GM23248 (cell line): Measurements from ENCODE around the gene AFAP1. TPM values are rescaled to one million over a fixed set of nuclear protein-coding genes. Genes with fewer than 3 reads are reported as not detected.
A peak's percentile ranks its signal among the peaks of the same experiment; 100 is the strongest.

Experiments
- DNase-seq: peaks from one replicate; pipeline ENCODE4 v3.0.0-alpha.2; 2015
- H2AFZ ChIP-seq: fragments of 200-600 bp; sonication (generic); 2 replicates; pipeline ENCODE4 v1.6.1; 2016; ENCODE audit warnings: antibody characterized with exemption
- H3F3A ChIP-seq: fragments of 200-600 bp; sonication (generic); 2 replicates; pipeline ENCODE4 v1.6.1; 2016; ENCODE audit warnings: mild to moderate bottlenecking, antibody characterized with exemption, mixed run types; ENCODE audit not compliant: insufficient read depth
- H3K27ac ChIP-seq: fragments of 200-600 bp; sonication (generic); 2 replicates; pipeline ENCODE4 v1.5.1; 2016; ENCODE audit warnings: mild to moderate bottlenecking
- H3K27me3 ChIP-seq: fragments of 200-600 bp; sonication (generic); replicated peaks from 2 replicates; pipeline ENCODE4 v1.6.1; 2016; ENCODE audit warnings: mild to moderate bottlenecking; ENCODE audit not compliant: insufficient read depth
- H3K36me3 ChIP-seq: fragments of 200-600 bp; sonication (generic); 2 replicates; pipeline ENCODE4 v1.6.1; 2016; ENCODE audit warnings: low read depth, mild to moderate bottlenecking
- H3K4me1 ChIP-seq: fragments of 200-600 bp; sonication (generic); 2 replicates; pipeline ENCODE4 v1.6.1; 2016; ENCODE audit warnings: mild to moderate bottlenecking; ENCODE audit not compliant: insufficient read depth
- H3K4me2 ChIP-seq: fragments of 200-600 bp; sonication (generic); one replicate; pipeline ENCODE4 v1.6.1; 2016; ENCODE audit warnings: mild to moderate bottlenecking; ENCODE audit not compliant: unreplicated experiment
- H3K4me3 ChIP-seq: fragments of 200-600 bp; sonication (generic); 2 replicates; pipeline ENCODE4 v1.5.1; 2016; ENCODE audit warnings: mild to moderate bottlenecking
- H3K79me2 ChIP-seq: fragments of 200-600 bp; sonication (generic); 2 replicates; pipeline ENCODE4 v1.6.1; 2016; ENCODE audit warnings: mild to moderate bottlenecking; ENCODE audit not compliant: insufficient read depth
- H3K9ac ChIP-seq: fragments of 200-600 bp; sonication (generic); 2 replicates; pipeline ENCODE4 v1.6.1; 2016; ENCODE audit warnings: mild to moderate bottlenecking
- H3K9me2 ChIP-seq: fragments of 200-600 bp; sonication (generic); 2 replicates; pipeline ENCODE4 v1.6.1; 2016; ENCODE audit warnings: mixed run types, mild to moderate bottlenecking, moderate library complexity; ENCODE audit not compliant: insufficient read depth
- H3K9me3 ChIP-seq: fragments of 200-600 bp; sonication (generic); one replicate; pipeline ENCODE4 v1.6.1; 2017; ENCODE audit warnings: low read depth
- H4K20me1 ChIP-seq: fragments of 200-600 bp; sonication (generic); 2 replicates; pipeline ENCODE4 v1.6.0; 2016; ENCODE audit not compliant: insufficient read depth
- EZH2 ChIP-seq: fragments of 200-600 bp; sonication (generic); IDR thresholded peaks from 2 replicates; pipeline ENCODE4 v1.6.1; 2018; ENCODE audit warnings: antibody characterized with exemption, mild to moderate bottlenecking; ENCODE audit not compliant: insufficient read depth, poor library complexity, severe bottlenecking
- EZH2phosphoT487 ChIP-seq: fragments of 200-600 bp; sonication (generic); IDR thresholded peaks from 2 replicates; pipeline ENCODE4 v1.6.1; 2018; ENCODE audit warnings: antibody characterized with exemption, moderate library complexity, mild to moderate bottlenecking, low read depth; ENCODE audit not compliant: insufficient read depth
- WGBS, 2 experiments: methylation state at CpG; one replicate each; pipeline ENCODE4 v1.1.6; 2015 to 2017; ENCODE audit warnings: low lambda C conversion rate in 2 of 2, low coverage in 1 of 2; ENCODE audit errors: missing lambda C conversion rate in 2 of 2; 5-methylcytosine and 5-hydroxymethylcytosine counted together
- in situ Hi-C: fragments of 300-500 bp; cut with MboI; formaldehyde crosslinking; loops from 2 replicates; pipeline ENCODE4 v1.15.0; 2020
- polyA plus RNA-seq: library from polyadenylated mRNA; unstranded; fragments of >200 nt; fragmentation: Nextera tagmentation; extraction: Ambion mirVana; gene quantifications from 2 replicates; pipeline ENCODE4 v1.2.1, GENCODE V29; 2016
- total RNA-seq: library from RNA; depleted of rRNA; stranded (reverse); fragments of >200 nt; shearing (Covaris generic); gene quantifications from 2 replicates; pipeline ENCODE4 v1.2.3, GENCODE V29; 2014

The AFAP1 gene
- total and polyA plus RNA-seq, 2 experiments from 2014 or later: 54.4 to 103 TPM

DNA sequence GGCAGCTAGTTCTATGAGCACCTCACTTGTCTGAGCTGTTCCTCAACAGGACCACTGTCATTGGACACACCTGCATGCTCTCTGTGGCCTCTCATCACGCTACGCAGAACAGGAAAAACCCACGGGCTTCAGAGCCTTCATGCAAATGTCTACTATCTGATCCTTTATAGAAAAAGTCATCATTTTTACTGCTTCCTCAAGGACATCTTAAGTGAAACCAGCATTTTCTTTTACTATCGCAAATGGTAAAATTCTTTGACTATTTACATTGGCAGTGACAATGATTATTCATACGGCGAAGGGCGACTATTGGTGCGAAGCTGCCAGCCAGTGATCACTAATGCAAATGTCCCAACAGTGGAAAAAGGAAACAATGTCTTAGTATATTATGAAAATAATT, 147.0 kb downstream of the AFAP1 start:
- DNase-seq: no peak
- peaks cover 8% of the 10 kb centered on the region; the same call in 1 of the 2 replicates for H4K20me1 ChIP-seq
- 89 to 93% methylated on average over 8 of the region's 8 CpGs for WGBS, 2 experiments
- H3K4me1 ChIP-seq: no peaks in the 10 kb centered on the region
- H3K27me3 ChIP-seq: no peaks in the 10 kb centered on the region
- H3K27ac ChIP-seq: no peak overlapping the region
- no peaks in the 10 kb centered on the region for H3K9me2 ChIP-seq
- TF ChIP-seq EZH2phosphoT487 (no peak), EZH2 (no peak)
- H2AFZ ChIP-seq: no peak overlapping the region
- H3K4me2 ChIP-seq: no peak overlapping the region
- no peak overlapping the region for H3K9ac ChIP-seq
- H3K9me3 ChIP-seq: no peaks in the 10 kb centered on the region
- peaks cover 91% of the 10 kb centered on the region for H3K79me2 ChIP-seq
- H3F3A ChIP-seq: peaks cover 59% of the 10 kb centered on the region
- no peak overlapping the region for H3K4me3 ChIP-seq
- in situ Hi-C loops: no loop called here
- H3K36me3 ChIP-seq: peaks cover 74% of the 10 kb centered on the region

- Histone ChIP-seq H3K27ac (no peak overlapping the region), H3K27me3 (no peaks in the 10 kb centered on the region), H3K4me3 (no peak overlapping the region), H3K36me3 (peaks cover 70% of the 10 kb centered on the region), H3K4me2 (no peak overlapping the region), H3K9ac (no peak overlapping the region), H2AFZ (no peak overlapping the region), H3F3A (peaks cover 54% of the 10 kb centered on the region), H3K79me2 (peaks cover 94% of the 10 kb centered on the region), H3K4me1 (no peaks in the 10 kb centered on the region), H3K9me2 (no peaks in the 10 kb centered on the region), H3K9me3 (no peaks in the 10 kb centered on the region), H4K20me1 (peaks cover 8% of the 10 kb centered on the region; the same call in 1 of the 2 replicates)
- in situ Hi-C loops: no loop called here
- TF ChIP-seq EZH2: no peak
- TF ChIP-seq EZH2phosphoT487: no peak
- no peak for DNase-seq
- 58 to 69% methylated on average over 2 of the region's 2 CpGs for WGBS, 2 experiments
Observed at GRCh38 chr4:7790999-7791398, 148.7 kb downstream of the AFAP1 start.

DNA sequence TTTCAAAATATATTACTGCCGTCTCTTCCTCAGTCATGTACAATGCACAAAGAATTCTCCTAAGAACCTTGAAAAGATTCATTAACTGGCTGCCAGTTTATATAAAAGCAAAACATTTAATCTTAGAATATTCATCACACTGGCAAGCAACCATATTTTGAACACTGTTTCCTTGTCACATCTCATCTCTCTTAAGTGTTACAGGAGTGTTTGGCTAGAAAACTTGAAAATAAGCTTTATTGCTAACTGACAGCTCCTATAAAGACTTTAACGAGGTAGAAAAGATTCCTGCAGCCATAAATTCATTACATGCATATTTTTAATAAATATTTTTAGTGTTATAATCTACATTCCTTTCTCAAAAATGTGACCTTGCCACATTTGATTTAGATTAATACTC, 149.6 kb downstream of the AFAP1 start:
- H3K9me3 ChIP-seq: no peaks in the 10 kb centered on the region
- H2AFZ ChIP-seq: no peak overlapping the region
- H3K27me3 ChIP-seq: no peaks in the 10 kb centered on the region
- no peaks in the 10 kb centered on the region for H3K4me1 ChIP-seq
- no peak overlapping the region for H3K27ac ChIP-seq
- H3K79me2 ChIP-seq: peaks cover 95% of the 10 kb centered on the region
- no peak overlapping the region for H3K4me2 ChIP-seq
- H3K9me2 ChIP-seq: no peaks in the 10 kb centered on the region
- TF ChIP-seq EZH2 (no peak), EZH2phosphoT487 (no peak)
- no peak overlapping the region for H3K4me3 ChIP-seq
- peaks cover 8% of the 10 kb centered on the region; the same call in 1 of the 2 replicates for H4K20me1 ChIP-seq
- H3F3A ChIP-seq: peaks cover 59% of the 10 kb centered on the region
- no peak for DNase-seq
- 40 to 60% methylated on average over 2 of the region's 2 CpGs for WGBS, 2 experiments
- in situ Hi-C loops: no loop called here
- H3K36me3 ChIP-seq: peaks cover 72% of the 10 kb centered on the region
- no peak overlapping the region for H3K9ac ChIP-seq

DNA sequence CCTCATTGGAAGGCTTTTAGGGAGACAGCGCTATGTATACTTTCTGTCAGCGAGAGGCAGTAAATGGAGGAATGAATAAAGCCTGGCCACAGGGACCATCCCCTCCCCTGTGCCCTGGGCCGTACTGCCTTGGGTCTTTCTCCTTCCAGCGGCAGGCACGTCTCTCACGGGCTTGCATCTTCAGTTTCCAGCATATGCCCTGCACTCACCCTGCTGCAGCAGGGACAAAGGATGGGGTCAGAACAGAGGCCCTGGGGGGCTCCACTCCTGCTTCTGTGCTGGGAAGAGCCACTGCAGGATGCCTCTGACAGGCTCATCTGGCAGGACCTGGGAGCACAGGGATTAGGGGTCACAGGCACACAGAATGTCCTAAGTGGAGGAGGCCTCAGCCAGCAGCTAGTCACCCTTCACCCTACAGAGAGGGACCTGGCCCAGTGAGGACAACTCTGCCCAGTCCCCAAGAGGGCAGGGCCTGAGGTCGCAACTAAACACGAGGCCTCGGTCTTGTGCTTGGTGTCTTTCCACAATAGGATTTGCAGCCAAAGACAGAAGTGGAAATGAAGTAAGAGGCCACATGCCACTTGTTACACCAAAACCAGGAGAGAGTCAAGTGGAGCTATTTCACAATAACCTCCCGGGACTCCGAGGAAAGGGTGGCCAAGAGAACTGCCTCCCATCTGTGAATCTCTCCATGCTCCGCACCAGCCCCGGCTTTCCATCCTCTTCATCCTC, 150.8 kb downstream of the AFAP1 start:
- peak; percentile 32 for DNase-seq
- Histone ChIP-seq H3K36me3 (peaks cover 72% of the 10 kb centered on the region), H3K9ac (no peak overlapping the region), H3K27me3 (no peaks in the 10 kb centered on the region), H4K20me1 (peaks cover 8% of the 10 kb centered on the region; the same call in 1 of the 2 replicates), H2AFZ (no peak overlapping the region), H3K4me1 (no peaks in the 10 kb centered on the region), H3K9me3 (no peaks in the 10 kb centered on the region), H3F3A (peaks cover 58% of the 10 kb centered on the region), H3K9me2 (no peaks in the 10 kb centered on the region), H3K27ac (no peak overlapping the region), H3K79me2 (peaks cover 95% of the 10 kb centered on the region), H3K4me3 (no peak overlapping the region), H3K4me2 (no peak overlapping the region)
- TF ChIP-seq EZH2phosphoT487: no peak
- no peak for TF ChIP-seq EZH2
- WGBS, 2 experiments: 61 to 65% methylated on average over 12 of the region's 13 CpGs
- in situ Hi-C loops: no loop called here
